HG03469 (cell line): ENCODE measurements around the gene SUN5.
A peak's percentile ranks its signal among the peaks of the same experiment; 100 is the strongest.
"Not testable (repeated sequence)": the region's sequence is repeated elsewhere in the genome, so short reads cannot be mapped to it uniquely, and the experiment has no call there.

Experiments used
- ATAC-seq: cut with Tn5 transposase; IDR thresholded peaks from one replicate; pipeline ENCODE4 v1.9.1; 2021; ENCODE audit warnings: mild to moderate bottlenecking, moderate library complexity, moderate number of reproducible peaks; ENCODE audit not compliant: unreplicated experiment

Gene SUN5

DNA sequence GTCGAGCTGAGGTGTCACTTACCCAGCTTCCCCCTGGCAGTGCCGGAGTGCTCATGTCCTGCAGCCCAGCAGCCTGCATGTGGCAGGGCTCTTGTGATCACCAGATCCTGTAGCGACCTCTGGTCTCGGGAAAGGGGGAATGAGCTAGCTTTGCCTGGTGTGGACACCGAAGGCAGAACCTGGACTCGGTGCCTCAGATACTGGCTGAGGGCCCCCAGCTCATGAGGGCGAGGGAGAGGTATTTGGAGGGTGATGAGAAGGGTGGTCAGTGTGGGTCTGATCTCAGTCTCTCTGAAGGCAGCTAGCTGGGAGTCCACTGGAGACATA is 26.3 kb downstream of the SUN5 start:
- ATAC-seq, result no peak

DNA sequence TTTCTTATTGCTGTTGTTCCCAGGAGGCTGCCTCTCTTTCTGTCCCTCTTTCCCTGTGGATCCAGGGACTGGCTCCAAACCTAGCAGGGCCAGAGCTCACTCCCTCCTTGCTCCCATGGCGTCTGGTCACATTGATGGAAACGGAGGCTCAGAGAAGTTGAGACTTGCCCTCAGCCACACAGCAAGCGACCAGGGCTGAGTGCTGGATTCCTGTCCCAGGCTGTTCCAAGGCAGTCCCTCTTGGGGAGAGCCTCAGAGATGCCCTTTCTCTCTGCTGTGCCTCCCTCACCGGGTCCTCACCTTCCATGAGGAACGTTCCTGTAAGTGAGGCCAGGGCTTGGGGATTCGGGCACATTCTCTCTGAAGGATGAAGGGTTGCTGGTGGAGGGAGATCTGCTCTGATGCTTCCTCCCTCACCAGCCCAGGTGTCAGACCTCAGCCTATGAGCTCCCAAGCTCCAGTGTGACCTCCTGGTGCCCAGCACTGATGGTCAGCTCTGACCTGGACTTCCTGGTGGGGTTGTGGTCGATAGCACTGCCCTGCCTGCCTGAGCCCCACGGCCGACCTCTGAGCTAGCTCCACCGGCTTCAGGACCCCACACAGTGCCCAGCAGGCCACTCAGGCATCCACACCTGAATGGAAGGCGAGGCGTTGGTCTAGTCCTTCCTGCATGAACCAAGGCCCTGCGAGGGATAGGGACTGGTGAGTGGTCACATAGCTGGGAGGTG is 26.8 kb downstream of the SUN5 start:
- ATAC-seq, result no peak

DNA sequence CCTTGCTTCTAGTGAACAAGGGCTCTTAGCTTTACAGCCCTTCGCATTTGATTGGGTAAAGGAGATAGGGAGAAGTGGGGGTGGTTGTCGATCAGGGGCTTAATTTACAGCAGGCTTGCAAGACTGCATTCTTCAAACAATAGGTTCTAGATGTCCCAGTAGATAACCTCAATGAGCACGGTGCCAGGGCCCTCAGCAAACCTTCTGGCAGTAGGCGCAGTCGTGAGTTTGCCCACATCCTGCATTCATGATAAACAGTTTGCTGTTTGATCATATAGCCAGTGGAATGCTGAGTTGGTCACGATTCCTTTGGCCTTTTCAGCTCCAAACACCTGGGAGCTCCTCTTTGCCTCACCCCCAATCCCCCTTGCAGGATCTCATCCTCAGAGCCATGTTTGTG is 27.5 kb downstream of the SUN5 start:
- no peak for ATAC-seq

DNA sequence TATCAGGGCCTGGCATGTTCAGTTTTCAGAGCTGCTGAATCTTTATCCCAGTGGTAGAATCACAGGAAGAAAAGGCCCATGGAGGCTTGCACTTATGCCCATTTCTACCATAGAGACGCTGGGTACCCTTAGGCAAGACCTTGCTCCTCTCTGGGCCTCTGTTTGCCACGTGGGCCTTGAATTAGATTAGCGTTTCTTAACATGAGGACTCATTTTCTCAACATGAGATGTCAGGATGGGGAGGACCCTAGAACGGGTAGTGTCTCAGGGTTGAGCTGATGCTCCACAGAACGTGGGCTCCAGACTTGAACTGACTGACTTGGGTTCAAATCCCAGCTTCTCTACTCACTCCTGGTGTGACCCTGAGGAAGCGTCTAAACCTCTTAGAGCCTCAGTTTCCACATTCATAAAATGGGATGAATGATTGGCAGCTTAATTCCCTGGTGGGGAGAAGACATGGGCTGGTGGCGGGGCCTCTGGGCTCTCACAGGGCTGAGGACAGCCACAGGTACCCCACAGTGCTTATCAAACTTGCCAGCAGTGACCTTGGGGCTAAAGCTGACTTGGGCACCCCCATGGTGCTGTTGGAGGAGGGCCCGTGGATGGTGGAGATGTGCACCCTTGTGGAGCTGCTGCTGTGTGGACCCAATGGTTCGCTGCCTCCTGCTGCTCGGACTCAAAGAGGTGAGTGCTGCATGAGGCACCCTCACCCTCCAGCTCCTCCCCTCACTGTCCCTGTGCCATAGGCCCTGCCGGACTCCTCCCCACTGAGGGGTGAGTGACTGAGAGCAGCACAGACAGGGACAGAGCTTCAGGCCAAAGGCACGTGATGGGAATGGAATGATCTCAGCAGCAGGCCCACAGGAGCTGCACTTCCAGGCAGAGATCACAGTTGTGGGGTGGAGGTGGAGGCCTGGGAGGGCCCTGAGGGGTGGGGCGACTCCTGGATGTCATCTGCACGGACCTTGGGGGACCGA is 28.2 kb downstream of the SUN5 start:
- ATAC-seq, result no peak

DNA sequence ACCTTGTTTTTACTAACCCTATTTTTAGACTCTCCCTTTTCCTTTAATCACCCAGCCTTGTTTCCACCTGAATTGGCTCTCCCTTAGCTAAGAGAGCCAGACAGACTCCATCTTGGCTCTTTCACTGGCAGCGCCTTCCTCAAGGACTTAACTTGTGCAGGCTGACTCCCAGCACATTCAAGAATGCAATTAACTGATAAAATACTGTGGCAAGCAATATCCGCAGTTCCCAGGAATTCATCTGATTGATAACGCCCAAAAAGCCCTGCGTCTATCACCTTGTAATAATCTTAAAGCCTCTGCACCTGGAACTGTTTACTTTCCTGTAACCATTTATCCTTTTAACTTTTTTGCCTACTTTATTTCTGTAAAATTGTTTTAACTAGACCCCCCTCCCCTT is 29.1 kb downstream of the SUN5 start:
- ATAC-seq, result not testable (repeated sequence)

- ATAC-seq, result not testable (repeated sequence)
Observed at GRCh38 chr20:32974204-32975064, 29.8 kb downstream of the SUN5 start.

DNA sequence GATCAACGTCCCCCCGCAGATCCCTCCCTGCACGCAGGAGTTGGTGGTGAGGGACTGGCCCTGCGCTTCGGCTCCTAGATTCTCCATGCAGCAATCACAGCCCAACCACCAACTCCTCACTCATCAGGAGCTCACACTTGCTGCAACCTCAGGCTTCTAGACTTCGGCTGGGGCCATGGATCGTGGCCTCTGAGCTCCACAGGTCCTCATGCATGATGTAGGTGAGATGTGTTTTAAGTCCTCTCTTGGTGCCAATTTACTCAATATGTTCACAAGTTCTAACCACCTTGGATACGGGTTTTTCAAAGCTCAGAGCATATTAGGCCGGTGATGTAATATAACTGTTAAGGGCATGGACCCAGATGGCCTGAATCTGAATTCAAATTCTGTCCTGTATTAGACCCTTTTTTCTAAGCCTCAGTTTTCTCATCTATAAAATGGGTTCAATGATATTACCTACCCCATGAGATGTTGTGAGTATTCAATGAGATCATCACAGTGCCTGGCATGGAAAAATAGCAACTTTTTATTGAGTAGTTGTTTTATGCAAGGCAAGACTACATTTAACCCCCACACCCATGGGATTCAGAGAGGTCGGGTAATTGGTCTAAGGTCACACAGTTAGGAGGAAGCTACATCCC is 31.0 kb downstream of the SUN5 start:
- ATAC-seq, result no peak

DNA sequence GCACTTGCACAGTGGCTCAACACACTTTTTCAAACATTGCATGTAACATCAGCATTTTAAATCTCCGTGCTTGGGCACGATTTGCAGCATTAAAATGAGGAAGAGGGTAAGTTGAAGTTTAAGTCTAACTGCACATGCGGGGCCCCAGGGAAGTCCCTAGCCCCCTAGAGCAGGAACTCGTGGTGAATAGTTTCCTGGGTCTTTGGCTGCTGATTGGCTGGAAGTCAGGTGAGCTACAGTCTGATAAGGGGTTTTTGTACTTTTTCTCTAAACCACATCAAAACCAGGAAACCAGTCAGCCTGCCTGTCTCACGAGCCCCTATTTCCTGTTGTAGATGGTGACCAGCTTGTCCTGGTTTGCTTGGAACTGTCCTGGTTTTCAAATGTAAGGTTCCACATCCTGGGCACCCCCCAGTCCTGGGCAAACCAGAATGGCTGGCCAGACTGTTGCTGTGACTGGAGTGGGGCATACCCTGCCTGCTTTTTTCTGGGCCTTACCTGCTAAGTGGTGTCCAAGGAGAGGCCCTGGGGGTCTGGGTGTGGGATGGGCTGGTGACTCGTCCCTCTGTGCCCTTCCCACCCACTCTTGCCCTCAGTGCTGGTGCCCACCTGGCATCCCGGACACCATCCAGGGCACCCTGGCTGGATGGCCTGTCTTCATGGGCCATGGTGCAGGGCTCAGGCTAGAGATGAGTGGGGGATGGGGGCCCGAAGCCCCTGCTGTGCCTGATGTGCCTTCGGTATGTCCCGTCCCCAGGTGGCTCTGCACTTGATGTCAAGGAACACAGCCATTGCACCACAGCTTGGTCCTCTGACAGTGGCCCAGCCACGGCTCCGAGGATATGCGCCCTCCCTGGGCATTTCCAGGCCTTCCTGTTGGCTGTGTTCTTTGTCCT is 31.8 kb downstream of the SUN5 start:
- peak; percentile 59 for ATAC-seq

DNA sequence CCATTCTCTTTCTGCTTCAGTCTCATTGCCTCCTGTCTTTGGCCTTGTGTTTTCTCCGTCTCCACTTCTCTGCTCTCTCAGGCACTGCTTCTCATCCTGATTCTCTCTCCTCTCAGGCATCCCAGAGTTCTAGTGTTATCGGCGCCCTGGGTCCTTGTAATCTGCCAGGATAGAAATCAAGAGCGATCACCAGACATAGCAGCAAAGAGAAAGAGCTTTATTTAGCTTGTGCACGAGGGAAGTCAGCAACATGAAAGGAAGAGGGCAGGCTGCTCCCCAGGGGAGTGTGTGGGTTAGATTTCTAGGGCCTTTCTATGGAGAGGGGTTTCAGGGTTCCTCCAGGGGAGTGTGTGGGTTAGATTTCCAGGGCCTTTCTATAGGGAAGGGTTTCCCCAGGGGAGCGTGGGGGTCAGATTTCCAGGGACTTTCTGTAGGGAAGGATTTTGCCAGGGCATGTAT is 32.5 kb downstream of the SUN5 start:
- ATAC-seq, result peak; percentile 18

GRCh38 chr20:32970973-32971300 is 33.3 kb downstream of the SUN5 start:
- no peak for ATAC-seq

DNA sequence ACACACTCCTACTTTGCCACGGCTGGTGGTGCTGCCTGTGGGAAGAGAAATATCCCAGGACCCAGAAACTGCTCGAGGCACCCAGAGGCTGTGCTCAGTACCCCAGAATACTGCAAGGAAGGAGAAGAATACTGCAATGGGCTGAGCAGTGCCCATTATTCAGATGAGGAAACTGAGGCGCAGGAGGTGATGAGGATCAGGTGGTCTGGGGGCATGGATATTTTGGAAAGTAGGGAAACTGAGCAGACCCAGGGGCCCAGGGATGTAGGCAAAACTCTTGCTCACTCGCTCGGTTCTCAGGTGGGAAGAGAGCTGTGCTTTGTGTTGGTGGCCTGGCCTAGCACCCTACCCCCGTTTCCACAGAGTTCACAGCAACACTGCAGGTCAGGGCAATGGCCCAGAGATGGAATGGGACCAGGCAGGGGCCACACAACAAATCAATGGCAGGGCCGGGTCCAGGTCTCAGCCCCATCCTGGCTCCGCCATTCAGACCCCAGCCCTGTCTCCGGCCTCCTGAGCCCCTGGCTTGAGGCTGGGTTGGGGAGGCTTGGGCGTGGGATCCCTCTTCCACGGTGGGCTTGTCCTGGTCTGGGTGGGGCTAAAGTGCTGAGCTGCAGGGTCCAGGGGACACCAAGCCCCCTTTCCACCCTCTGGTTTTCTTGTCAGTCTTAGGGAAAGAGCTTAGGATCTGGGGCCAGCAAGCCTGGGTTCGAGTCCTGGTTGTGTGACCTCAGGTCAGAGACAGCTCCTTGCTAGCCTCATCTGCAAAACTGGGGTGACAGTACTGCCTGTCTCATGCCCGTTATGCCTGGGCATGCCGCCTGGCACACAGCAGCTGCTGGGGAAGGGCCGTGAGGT is 33.9 kb downstream of the SUN5 start:
- no peak for ATAC-seq

- ATAC-seq, result no peak
Observed at GRCh38 chr20:32969356-32970114, 34.7 kb downstream of the SUN5 start.

DNA sequence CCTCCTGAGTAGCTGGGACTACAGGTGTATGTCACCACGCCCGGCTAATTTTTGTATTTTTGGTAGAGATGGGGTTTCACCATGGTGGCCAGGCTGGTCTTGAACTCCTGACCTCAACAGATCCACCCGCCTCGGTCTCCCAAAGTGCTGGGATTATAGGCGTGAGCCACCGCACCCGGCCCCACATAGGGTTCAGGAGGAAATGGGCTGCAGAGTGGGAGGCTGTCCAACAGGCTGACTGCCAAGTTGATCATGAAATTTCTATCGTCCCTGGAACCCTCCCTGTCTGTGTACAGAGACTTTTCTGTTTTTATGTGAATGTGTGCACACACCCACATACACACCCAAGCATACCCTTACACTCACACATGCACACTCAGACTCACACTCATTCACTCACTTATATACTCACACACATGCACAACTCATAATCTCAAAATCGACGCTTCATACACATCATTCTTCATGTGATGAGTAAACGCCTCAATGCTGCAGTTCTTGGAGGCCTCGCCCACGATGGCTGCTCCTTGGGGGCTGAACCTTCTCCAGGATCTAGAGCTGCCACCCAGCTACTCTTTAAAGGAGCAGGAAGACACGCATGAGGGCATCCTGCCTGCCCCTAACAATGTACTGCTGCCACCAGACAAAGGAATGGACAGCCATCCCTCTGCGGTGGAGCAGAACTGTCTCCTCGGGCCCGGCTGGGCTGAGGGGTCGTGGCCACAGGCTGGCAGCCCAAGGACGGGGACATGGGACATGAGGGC is 35.6 kb downstream of the SUN5 start:
- no peak for ATAC-seq

- ATAC-seq, result no peak
Observed at GRCh38 chr20:32967961-32968457, 36.2 kb downstream of the SUN5 start.

GRCh38 chr20:32966881-32967781 is 37.1 kb downstream of the SUN5 start:
- no peak for ATAC-seq

- ATAC-seq, result no peak
Observed at GRCh38 chr20:32966382-32966781, 37.9 kb downstream of the SUN5 start.
